ENCODE data around the gene OCSTAMP.

Gene OCSTAMP, protein sequence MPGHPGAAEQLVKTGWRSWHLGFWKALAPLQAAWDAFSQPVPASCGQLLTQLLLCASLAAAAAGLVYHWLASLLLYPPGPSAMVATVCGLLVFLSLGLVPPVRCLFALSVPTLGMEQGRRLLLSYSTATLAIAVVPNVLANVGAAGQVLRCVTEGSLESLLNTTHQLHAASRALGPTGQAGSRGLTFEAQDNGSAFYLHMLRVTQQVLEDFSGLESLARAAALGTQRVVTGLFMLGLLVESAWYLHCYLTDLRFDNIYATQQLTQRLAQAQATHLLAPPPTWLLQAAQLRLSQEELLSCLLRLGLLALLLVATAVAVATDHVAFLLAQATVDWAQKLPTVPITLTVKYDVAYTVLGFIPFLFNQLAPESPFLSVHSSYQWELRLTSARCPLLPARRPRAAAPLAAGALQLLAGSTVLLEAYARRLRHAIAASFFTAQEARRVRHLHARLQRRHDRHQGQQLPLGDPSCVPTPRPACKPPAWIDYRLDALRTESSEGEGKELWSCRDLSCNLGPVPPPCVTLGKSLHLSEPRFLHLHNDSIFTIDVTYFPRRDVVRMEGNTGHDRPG

DNA sequence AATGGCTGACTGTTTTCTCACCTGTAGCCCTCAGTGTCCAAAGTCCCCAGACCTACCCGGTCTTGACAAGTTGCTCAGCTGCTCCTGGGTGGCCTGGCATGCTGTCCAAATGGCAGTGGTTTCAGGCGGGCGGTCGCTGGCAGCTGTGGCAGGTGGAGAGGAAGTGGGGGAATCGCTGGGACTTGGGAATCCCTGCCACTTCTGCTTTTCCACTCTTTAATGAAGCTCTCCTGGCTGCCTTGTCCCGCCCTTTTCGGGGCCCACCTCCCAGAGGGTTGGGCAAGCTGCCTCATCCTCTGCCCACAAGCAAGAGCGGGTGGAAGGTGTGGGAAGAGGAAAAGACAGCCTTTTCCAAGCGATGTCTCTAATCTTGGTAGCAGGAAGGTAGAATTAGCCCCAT lies at the start of gene OCSTAMP:
Gene OCSTAMP, minus strand, starts transcription at position 194 of the 400 bp plus-strand sequence. Its CDS starts 94 bp downstream, at position 100.
- no peak for DNase-seq

DNA sequence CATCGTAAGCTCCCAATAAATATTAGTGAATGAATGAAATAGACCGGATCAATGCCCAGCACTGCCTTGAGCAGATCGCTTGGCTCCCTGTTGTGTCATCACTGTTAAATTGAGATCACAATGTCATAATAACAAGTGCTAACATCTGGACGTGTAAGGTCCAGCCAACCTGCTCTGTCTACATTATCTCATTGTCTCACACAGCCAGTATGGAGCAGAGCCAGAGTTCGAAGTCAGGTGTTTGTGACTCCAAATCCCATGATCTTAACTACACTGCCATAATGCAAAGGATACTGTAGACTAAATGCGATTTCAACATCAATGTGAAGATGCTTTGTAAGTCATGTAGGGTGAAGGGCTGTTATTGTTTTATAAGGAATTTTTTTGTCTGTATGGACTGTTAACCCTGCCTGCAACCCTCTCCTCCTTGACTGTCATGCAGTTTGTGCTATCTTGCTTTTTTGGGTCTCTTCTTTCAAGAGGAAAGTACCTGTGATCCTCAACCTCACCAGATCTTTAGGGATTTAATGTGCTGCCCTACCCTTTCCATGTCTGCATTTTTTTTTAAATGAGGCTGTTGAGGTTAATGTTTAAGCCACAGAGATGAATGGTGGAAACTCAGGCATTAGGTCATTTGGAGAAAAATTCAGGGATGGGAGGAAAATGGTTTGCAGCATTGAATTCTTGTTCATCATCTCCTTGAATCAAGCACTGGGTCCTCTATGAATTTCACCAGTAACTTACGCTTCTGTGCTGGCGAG lies 49.0 kb upstream of the OCSTAMP start:
- DNase-seq = no peak

DNA sequence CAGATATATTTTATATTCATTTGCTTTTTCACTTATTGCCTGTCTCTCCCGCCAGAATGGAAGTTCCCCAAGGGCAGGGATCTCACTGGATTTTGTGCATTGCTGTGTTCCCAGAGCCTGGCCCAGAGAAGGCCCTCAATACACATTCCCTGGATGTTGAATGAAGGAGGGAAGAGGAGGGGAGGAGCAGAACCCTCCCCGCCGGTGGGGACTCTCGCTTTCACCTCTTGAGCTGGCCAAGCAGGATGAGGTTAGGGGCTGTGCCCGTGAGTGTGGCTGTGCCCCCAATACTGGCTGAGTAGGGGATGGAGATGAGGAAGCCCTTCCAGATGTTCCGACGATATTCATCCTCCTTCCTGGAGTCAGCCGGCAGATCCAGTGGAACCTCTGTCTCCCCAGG lies 45.5 kb upstream of the OCSTAMP start:
- DNase-seq = no peak

DNA sequence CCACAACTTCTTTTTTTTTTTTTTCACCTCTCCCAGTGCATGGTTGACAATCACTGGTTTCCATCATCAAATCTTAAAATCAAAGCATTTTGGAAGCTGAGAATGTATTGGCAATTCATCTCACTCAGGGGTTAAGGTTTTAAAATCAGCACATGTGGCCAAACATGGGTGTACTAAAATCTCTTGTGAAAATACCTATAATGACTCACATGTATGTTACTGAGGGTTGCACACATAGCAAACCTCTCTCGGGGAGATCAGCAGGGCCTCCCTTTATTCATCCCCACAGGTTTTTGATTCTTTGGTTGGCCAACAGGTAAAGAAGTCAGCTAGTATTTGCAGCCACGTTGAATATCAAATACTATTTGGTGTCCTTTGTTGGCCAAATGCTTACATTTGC lies 44.3 kb upstream of the OCSTAMP start:
- no peak for DNase-seq

DNA sequence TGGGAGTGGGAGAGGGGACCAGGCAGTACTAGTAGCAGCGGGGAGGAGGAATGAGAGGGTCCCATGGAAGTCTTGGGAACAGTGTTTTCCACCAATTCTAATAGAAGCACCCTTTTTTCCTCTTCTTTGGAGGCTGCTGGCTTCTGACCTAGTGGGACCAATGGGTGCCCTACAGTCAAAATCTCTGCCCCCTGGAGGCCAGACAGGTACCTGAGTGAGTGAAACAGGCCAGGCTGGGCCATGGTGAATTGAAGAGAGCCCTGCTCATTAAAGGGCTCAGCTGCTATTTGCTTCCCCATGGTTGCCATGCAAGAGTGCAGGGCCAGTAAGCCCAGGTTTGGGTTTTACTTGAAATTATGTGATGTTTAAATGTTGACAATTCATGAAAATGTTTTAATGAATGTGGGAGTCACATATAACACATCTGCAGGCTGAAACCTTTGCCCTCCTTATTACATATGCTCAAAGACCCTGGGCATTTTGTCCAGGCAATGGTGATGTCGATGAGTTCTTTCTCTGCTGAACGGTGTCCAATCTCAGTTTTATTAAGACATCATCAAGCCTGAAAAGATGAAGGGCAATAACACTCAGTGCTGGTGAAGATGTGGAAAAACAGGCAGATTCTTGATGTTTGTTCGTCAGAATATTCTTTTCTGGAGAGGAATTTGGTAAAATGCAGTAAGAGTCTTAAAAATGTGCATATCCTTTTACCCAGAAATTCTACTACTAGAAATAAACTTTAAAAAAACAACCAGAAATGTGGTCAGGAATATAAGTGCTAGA lies 42.3 kb upstream of the OCSTAMP start:
- DNase-seq = no peak

DNA sequence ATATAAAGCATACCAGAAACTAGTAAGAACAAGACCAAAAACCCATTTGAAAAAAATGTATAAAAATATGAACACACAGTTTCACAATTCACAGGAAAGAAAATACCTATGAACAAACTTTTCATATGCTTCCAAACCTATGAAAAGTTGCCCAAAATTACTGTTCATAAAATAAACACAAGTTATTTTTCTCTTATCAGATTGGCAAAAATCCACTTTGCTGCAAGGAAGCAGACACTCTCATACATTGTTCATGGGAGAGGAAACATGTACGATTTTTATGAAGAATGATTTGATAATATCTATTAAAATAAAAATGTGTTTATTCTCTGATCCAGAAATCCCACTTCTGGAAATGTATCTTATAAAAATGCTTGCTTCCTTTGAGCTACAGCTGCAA lies 40.0 kb upstream of the OCSTAMP start:
- DNase-seq = no peak

DNA sequence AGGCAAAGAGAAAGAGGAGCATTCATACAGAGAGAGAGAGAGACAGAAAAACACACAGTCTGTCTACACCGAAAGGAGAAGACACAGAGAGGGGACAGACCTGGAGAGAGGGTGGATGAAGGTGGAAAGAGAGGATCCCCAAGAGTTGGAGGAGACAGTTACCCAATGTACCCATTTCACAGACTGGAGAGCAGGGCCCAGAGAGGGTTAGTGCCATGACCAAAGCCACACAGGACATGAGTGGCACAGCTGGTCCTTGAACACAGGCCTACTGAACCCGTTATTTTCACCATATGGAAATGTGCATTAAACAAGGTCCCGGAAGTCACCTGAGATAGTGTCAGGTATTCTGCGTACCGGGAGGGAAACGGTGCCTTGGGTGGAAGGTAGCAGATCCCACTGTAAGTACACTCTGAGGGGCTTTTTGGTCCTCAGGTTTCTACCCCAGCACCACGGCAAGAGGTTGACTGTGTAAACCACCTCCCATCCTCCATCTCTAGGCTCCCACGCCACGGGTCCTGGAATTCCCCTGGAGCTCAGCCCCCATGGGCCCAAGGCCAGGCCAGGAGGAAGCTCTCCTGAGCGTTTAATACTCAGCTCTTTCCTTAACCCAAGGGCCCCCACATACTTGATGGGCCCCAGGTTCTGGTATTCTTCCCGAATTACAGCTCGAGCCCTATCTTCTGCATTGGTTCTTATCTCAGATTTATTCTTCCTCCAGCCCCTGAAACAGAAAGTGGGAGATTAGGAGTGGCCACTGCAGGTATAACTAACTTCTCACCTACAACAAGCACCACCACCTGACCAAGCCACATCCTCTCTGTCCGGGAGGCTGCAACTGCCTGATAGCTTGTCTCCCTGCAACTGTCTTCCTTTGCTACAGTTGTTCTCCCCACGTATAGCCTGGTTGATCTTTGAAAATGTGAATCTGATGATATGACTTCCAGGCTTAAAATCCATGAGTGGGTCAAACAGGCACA lies 38.4 kb upstream of the OCSTAMP start:
- DNase-seq = no peak

DNA sequence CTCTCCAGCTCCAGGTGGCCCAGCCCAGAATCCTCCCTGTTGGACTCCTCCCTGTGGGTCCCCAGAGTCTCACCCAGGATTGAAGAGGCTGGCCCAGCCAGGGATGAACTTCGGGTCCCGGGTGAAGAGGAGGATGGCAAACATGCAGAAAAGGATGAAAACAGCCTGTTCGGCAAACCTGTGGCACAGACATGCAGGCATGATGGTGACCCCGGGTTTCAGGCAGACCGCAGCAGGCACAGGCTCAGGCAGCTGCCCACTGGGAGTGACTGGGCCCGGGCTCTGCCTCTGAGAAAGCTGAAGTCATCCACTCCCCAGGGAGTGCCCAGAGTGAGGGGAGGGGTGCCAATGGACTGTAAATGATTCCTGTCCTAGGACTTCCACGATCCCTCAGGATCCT lies 37.5 kb upstream of the OCSTAMP start:
- DNase-seq = no peak

DNA sequence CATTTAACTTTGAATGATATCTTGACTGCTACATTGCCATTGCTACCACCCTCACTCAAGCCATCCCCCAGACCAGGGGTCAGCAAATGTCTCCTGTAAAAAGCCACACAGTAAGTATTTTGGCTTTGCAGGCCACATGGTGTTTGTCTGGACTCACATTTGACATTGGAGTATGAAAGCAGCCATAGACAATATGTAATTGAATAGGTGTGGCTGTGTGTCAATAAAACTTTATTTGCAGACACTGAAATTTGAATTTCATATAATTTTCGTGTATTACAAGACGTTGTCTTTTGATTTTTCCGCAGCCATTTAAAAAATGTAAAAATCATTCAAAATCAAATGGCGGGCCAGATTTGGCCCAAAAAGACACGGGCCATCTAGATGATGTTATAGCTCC lies 36.3 kb upstream of the OCSTAMP start:
- DNase-seq = no peak

DNA sequence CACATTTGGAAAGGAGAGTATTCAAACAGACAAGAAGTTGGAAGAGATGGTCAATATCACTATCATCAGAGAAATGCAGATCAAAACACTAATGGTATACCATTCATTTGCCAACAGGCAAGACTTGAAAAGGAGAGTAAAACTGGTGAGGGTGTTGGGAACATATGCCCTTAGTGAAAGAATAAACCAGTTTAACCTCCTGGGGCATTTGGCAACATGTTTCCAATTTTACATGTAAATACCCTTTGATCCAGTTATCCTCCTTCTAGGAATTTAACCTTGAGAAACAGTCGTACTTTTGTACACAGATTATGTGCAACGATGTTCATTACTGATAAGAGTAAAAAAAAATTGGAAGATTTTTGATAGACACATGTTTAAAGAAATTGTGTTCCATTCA lies 34.1 kb upstream of the OCSTAMP start:
- no peak for DNase-seq

DNA sequence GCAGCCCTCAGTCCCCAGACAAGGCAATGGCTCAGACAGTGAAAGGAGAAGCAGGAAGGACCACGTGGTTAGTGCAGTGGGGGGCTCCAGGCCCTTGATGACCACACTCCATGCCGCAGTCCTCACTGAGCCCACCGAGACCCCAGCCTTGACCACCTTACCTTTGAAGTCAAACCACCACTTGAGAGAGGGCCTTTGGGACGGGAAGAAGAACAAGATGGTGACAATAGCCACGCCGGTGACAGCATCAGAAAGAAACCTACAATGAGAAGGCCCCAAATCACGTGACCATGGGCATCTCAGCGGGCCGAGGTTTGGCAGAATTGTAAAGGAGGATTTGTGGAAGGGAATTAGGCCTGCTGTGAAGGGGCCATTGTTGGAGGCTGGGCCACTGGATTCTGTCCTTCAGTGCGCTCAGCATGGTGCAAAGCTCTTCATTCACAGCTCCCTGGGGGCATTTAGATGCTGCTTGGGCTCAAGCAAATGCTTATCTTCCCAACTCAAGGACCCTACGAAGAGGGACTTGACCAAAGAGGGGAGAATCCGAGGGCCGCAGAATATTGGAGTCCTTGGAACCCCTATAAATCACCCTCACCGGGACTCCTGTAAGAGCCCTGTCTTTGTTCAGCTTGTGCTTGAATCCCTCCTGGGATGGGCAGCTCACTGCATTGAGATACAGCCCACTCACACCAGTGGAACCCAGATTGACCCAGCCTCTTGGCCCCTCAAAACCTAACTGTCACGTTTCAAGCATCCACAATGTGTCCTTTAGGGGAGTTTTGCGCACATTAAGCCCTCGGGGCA lies 33.2 kb upstream of the OCSTAMP start:
- DNase-seq = no peak

DNA sequence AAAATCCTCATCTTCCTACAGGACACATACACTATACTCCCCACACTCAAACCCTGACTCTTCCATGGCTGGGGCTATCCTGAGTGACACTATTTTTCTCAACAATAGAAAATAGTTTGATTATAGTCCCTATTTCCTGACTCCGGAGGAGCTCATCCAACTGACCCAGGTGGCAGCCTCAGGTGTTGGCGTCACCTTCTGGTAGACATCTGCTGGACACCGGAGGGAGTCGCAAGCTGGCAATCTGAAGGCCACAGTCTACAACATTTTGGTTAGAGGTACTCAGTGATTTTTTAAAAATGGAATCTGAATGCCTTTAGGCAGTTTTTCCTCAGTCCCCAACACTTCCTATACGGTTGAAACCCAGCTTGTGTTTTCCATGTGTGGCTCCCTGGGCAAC lies 32.2 kb upstream of the OCSTAMP start:
- DNase-seq = no peak

DNA sequence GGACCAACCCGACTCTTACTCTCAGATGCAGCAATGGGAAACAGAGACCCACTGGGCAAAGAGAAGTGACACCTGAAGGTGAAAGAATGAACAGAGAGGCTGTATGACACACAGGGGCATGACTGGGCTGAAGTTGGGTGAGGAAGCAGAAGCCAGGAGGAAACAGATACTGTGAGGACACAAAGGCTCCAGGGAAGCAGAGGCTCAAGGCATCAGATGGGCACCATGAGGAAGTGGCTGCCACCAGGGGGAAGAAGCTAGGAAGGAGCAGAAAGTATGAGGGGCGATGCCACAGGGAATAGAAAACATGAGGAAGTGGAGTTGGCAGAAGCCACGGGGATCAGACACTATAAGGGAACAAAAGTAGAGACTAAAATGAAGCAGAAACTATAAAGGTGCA lies 30.9 kb upstream of the OCSTAMP start:
- DNase-seq = no peak

DNA sequence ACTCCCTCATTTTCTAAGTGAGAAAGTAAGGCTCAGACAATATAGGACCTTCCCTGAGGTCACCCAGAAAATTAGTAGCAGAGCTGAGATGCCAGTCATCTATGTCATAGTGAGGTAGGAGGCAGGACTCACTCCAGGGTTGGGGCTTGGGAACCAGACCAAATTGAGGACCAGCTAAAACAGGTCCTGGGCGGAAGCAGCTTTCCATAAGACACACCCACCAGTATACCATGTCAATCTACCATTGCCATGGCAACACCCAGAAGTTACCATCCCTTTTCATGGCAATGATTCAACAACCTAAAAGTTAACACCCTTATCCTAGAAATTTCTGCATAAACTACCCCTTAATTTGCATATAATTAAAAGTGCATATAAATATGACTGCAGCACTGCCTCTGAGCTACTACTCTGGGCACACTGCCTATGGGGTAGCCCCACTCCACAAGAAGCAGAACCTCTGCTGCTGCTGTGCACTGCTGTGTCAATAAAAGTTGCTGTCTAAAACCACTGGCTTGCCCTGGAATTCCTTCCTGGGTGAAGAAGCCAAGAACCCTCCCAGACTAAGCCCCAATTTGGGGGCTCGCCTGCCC lies 30.3 kb upstream of the OCSTAMP start:
- no peak for DNase-seq

DNA sequence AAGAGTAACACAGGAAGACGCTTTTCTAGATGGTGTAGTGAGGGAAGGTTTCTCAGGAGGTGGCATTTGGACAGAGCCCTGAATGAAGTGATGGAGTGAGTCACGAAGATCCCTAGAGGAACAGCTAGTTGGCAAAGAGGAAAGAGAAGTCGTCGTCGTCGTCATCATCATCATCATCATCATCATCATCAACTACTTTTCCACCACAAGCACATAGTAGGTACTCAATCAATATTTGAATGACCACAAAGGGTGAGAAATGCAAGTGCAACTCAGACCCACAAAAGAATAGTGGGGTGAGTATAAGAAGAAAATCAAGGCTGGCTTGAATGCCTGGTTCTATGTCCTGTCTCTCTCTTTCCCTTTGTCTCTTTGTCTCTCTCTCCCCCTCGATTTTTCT lies 28.3 kb upstream of the OCSTAMP start:
- DNase-seq = no peak

DNA sequence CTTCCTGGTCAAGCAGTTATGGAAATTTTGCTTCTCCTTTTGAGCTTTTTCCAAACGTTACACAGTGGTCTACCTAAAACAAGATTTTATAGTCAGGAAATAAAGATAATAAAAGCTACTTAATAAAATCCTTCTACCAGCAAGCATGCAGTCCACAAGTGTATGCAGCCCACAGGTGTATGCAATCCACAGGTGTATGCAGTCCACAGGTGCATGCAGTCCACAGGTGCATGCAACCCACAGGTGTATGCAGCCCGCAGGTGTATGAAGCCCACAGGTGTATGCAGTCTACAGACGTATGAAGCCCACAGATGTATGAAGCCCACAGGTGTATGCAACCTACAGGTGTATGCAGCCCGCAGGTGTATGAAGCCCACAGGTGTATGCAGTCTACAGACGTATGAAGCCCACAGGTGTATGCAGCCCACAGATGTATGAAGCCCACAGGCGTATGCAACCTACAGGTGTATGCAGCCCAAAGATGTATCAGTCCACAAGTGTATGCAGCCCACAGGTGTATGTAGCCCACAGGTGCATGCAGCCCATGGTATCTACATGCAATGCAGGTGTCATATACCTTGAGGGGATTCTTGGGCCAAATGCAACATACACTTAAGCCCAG lies 26.4 kb upstream of the OCSTAMP start:
- DNase-seq = no peak

DNA sequence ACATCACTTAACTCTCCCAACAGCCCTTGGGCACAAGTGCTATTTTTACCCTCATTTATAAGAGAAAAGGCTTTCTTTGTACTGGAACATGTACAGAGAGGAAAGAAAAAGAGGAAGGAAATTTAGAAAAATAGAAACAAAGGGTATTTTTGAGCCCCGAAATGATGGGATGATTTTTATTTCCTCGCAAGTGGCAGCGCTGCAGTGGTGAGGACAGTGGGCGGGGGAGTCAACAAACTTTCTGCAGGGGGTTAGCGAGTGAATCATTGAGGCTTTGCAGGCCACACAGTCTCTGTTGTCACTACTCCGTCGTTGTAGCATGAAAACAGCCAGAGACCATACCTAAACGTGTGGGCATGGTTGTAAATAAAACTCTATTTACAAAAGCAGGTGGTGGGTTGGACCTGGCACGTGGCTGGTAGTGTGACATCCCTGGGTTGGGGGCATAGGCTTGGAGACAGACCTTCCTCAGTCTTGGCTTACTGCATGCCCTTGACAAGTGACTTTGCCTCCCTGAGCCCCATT lies 25.5 kb upstream of the OCSTAMP start:
- DNase-seq = no peak

DNA sequence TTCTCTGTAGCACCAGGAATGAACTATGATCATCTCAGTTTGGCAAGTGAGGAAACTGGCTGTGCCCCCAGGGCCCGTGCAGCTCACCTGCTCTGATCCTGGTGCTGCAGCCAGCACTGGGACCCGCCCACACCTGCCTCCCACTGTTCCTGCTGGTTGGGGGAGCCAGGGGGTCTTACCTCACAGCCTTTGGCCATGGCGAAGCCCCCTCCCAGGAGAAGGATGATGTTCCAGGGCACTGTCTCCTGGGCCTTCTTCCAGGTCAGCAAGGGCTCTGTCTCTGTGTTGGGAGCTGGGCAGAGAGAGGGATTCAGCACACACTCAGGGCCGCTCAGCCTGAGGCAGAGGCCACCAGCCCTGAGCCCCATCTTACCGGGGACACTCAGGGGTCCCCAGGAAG lies 24.9 kb upstream of the OCSTAMP start:
- no peak for DNase-seq

DNA sequence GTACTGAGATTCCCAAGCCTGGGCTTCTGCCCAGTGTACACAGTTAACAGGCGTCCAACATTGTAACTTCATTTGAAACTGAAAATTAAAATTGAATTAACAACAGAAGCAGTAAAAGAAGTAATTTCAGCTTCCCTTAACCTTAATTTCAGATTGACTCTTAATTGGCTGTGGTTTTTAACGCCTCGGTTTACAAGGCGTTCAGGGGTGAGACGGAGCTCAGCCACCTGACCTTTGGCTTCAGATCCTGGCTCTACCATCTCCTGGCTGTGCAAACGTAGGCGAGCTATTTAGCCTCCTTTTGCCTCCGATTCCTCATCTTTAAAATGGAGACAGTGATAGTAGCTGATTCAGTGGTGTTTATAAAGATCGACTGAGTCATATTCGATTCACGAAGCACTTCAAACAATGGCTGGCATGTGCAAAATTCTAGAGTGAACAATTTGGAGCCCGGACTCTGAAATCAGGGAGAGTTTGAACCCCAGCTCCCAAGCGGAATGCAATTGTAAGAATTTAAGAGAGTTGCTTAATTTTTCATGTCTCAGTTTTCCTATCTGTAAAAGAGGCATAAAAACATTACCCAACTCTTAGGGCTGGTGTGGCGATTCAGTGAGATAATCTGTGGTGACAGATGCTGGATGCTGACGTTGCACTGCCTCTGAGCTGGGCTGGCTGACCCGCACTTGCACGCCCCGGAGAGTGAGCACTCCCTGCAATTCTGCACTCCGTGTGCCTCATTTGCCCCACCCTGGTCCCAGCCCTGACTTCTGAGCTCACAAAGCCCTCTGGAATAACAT lies 23.5 kb upstream of the OCSTAMP start:
- DNase-seq = no peak

Measured in NCI-H1092 (cell line).